Measurements from ENCODE around the gene CGB8.
"Not testable (repeated sequence)": the region's sequence is repeated elsewhere in the genome, so short reads cannot be mapped to it uniquely, and the experiment has no call there.

The CGB8 gene

DNA sequence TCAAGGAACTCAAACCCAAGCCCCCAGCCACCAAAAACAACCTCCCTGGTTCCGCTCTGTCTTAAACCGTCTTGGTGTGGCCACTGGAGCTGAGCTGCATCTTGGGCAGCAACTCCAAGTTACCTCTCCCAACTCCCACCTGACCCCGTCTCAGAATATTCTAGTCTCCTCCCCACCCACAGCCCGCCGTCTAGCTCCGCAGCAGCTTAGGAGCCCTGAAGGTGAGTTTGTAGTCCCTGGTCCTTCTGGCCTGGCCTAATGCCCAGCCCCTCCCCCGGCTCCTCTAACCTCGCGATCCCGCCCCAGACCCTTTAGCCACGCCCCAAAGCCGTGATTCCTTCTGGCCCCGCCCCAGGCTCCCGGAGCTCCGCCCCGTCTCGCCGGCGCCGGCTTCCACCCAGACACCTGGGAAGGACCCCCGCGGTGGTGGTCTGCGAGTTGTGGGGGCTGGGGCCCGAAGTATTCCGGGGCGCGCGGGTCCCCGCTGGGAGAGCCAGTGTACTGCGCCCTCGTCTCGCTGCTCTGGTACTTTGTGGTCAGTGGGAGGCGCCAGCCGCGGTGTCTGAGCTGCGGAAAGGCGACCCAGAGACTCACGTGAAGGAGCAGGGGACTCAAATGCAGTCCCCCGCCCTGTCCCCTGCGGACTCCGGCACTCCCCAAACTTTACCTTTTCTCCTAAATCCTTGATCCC lies 29.5 kb downstream of the CGB8 start:
- Histone ChIP-seq H3K9me3 (ENCODE audit: insufficient read depth, low read length, severe bottlenecking) (no peaks in the 10 kb centered on the region), H3K4me1 (ENCODE audit: insufficient read depth, low read length) (peaks cover 3% of the 10 kb centered on the region; the same call in 1 of the 2 replicates), H2AFZ (ENCODE audit: low read depth, low read length) (no peak overlapping the region), H3K9ac (ENCODE audit: low read depth, low read length) (no peak overlapping the region), H3K27ac (ENCODE audit: low read length) (no peak overlapping the region), H3K36me3 (ENCODE audit: insufficient read depth, low read length) (peaks cover 22% of the 10 kb centered on the region), H3K79me2 (ENCODE audit: insufficient read depth, low read length) (no peaks in the 10 kb centered on the region), H4K20me1 (ENCODE audit: insufficient read depth, low read length) (peaks cover 4% of the 10 kb centered on the region; the same call in 1 of the 2 replicates), H3K4me3 (ENCODE audit: low read depth in 1 of 2, low read length in 2 of 2) (no peak overlapping the region), H3K4me2 (ENCODE audit: insufficient read depth, low read length) (no peak overlapping the region), H3K27me3 (ENCODE audit: insufficient read depth, low read length, poor library complexity) (peaks cover 3% of the 10 kb centered on the region)
- ATAC-seq (ENCODE audit: insufficient read depth, low read depth) (peak; percentile 21; the same call in 1 of the 3 replicates), DNase-seq (peak; percentile 25)
- TF ChIP-seq EZH2 (IDR thresholded peaks at IDR 0.05; ENCODE audit: borderline replicate concordance, low read depth, low read length, severe bottlenecking) = no peak
- TF ChIP-seq, protein P1, sequence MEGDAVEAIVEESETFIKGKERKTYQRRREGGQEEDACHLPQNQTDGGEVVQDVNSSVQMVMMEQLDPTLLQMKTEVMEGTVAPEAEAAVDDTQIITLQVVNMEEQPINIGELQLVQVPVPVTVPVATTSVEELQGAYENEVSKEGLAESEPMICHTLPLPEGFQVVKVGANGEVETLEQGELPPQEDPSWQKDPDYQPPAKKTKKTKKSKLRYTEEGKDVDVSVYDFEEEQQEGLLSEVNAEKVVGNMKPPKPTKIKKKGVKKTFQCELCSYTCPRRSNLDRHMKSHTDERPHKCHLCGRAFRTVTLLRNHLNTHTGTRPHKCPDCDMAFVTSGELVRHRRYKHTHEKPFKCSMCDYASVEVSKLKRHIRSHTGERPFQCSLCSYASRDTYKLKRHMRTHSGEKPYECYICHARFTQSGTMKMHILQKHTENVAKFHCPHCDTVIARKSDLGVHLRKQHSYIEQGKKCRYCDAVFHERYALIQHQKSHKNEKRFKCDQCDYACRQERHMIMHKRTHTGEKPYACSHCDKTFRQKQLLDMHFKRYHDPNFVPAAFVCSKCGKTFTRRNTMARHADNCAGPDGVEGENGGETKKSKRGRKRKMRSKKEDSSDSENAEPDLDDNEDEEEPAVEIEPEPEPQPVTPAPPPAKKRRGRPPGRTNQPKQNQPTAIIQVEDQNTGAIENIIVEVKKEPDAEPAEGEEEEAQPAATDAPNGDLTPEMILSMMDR (IDR thresholded peaks at IDR 0.05; ENCODE audit: borderline replicate concordance, extremely low read depth, low read length, poor library complexity, severe bottlenecking) = peak; percentile 21

- H3K4me1 ChIP-seq (ENCODE audit: insufficient read depth, low read length); H3K79me2 ChIP-seq (ENCODE audit: insufficient read depth, low read length); DNase-seq; H4K20me1 ChIP-seq (ENCODE audit: insufficient read depth, low read length); H3K9ac ChIP-seq (ENCODE audit: low read depth, low read length); H3K4me2 ChIP-seq (ENCODE audit: insufficient read depth, low read length); H3K9me3 ChIP-seq (ENCODE audit: insufficient read depth, low read length, severe bottlenecking); H3K4me3 ChIP-seq (ENCODE audit: low read depth in 1 of 2, low read length in 2 of 2); H2AFZ ChIP-seq (ENCODE audit: low read depth, low read length); H3K27ac ChIP-seq (ENCODE audit: low read length); H3K27me3 ChIP-seq (ENCODE audit: insufficient read depth, low read length, poor library complexity): not testable (repeated sequence)
- peak; percentile 19; the same call in 1 of the 3 replicates for ATAC-seq (ENCODE audit: insufficient read depth, low read depth)
- H3K36me3 ChIP-seq (ENCODE audit: insufficient read depth, low read length) = peaks cover 30% of the 10 kb centered on the region
These were observed 30.3 kb downstream of the CGB8 start for GRCh38 chr19:49018388-49019241.

DNA sequence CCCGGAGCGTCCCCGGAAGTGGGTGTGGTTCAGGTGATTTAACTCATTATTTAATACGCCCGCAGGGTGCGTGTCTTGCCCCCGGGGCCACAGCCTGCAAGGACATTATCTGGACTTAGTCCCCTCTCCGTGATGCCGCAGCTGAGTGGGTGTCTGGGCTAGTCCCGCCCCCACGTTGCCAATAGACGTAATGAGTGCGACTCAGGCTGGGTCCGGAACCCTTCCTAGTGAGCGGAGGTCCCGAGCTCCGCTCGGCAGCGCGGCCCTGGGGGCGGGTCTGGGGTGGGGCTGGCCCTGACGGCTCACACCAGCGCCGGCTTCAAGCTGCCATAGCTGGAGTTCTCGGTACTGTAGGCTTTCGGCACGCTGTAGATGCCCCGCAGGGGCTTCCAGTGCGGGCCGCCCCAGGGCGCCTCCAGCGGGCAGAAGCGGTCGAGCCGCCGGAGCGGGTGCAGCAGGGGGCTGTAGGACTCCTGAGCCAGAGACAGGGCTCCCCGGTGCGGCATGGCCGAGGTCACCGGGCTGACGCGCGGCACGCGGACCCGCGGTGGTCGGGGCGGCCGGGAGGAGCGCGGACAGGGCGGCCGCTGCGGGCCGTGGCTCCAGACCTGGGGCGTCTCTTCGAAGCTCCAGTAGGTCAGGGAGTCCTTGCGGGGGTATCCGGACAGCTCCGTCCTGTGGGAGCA lies 31.1 kb downstream of the CGB8 start:
- peak; percentile 53 for DNase-seq
- no peak overlapping the region for H3K9ac ChIP-seq (ENCODE audit: low read depth, low read length)
- H2AFZ ChIP-seq (ENCODE audit: low read depth, low read length) = no peak overlapping the region

More for the DNA sequence above, 31.1 kb downstream of the CGB8 start:
- Histone ChIP-seq H3K27me3 (ENCODE audit: insufficient read depth, low read length, poor library complexity) (peaks cover 3% of the 10 kb centered on the region), H3K79me2 (ENCODE audit: insufficient read depth, low read length) (no peaks in the 10 kb centered on the region), H3K4me2 (ENCODE audit: insufficient read depth, low read length) (no peak overlapping the region), H3K27ac (ENCODE audit: low read length) (no peak overlapping the region), H3K9me3 (ENCODE audit: insufficient read depth, low read length, severe bottlenecking) (no peaks in the 10 kb centered on the region), H3K36me3 (ENCODE audit: insufficient read depth, low read length) (peaks cover 36% of the 10 kb centered on the region), H3K4me1 (ENCODE audit: insufficient read depth, low read length) (peaks cover 3% of the 10 kb centered on the region; the same call in 1 of the 2 replicates), H4K20me1 (ENCODE audit: insufficient read depth, low read length) (peaks cover 4% of the 10 kb centered on the region; the same call in 1 of the 2 replicates), H3K4me3 (ENCODE audit: low read depth in 1 of 2, low read length in 2 of 2) (no peak overlapping the region)
- ATAC-seq (ENCODE audit: insufficient read depth, low read depth) = peak; percentile 69
- no peak for TF ChIP-seq EZH2 (IDR thresholded peaks at IDR 0.05; ENCODE audit: borderline replicate concordance, low read depth, low read length, severe bottlenecking)
- TF ChIP-seq, protein P1 (IDR thresholded peaks at IDR 0.05; ENCODE audit: borderline replicate concordance, extremely low read depth, low read length, poor library complexity, severe bottlenecking) = peak; percentile 32
